Mesendoderm (in vitro differentiated cells): ENCODE measurements around the gene SERTM2.

Experiments used
- DNase-seq: peaks from one replicate; pipeline ENCODE4 v3.0.0; 2013
- H2AK5ac ChIP-seq: 2 replicates; pipeline ENCODE4 v1.6.1; 2013; ENCODE audit warnings: low read length, inconsistent platforms
- H2BK120ac ChIP-seq: 2 replicates; pipeline ENCODE4 v1.6.1; 2013; ENCODE audit warnings: low read depth, mild to moderate bottlenecking, low read length, moderate library complexity, mixed read lengths
- H2BK15ac ChIP-seq: replicated peaks from 2 replicates; pipeline ENCODE4 v1.6.1; 2013; ENCODE audit warnings: low read depth, mild to moderate bottlenecking, moderate library complexity
- H2BK5ac ChIP-seq: 2 replicates; pipeline ENCODE4 v1.6.1; 2013; ENCODE audit warnings: low read length, inconsistent platforms
- H3K18ac ChIP-seq: 2 replicates; pipeline ENCODE4 v1.6.1; 2013; ENCODE audit warnings: mild to moderate bottlenecking, low read length, mixed read lengths
- H3K23ac ChIP-seq: one replicate; pipeline ENCODE4 v1.6.1; 2013; ENCODE audit warnings: low read length
- H3K27ac ChIP-seq: 2 replicates; pipeline ENCODE4 v1.5.1; 2013; ENCODE audit warnings: low read depth, mild to moderate bottlenecking, inconsistent platforms, low read length, moderate library complexity
- H3K27me3 ChIP-seq: 2 replicates; pipeline ENCODE4 v1.6.1; 2013; ENCODE audit warnings: low read length, control low read depth, mild to moderate bottlenecking, inconsistent platforms; ENCODE audit not compliant: insufficient read depth, poor library complexity
- H3K36me3 ChIP-seq: 2 replicates; pipeline ENCODE4 v1.6.1; 2013; ENCODE audit warnings: low read length, inconsistent platforms; ENCODE audit not compliant: control insufficient read depth, insufficient read depth
- H3K4ac ChIP-seq: one replicate; pipeline ENCODE4 v1.6.1; 2013; ENCODE audit warnings: low read depth, mild to moderate bottlenecking, low read length, moderate library complexity
- H3K4me1 ChIP-seq: 2 replicates; pipeline ENCODE4 v1.6.1; 2013; ENCODE audit warnings: low read depth, low read length, inconsistent platforms; ENCODE audit not compliant: control insufficient read depth
- H3K4me2 ChIP-seq: 2 replicates; pipeline ENCODE4 v1.6.1; 2013; ENCODE audit warnings: low read length
- H3K4me3 ChIP-seq: 2 replicates; pipeline ENCODE4 v1.5.1; 2013; ENCODE audit warnings: mild to moderate bottlenecking, low read length
- H3K56ac ChIP-seq: one replicate; pipeline ENCODE4 v1.6.1; 2013; ENCODE audit warnings: low read length
- H3K79me1 ChIP-seq: 2 replicates; pipeline ENCODE4 v1.6.1; 2013; ENCODE audit warnings: low read length, inconsistent platforms
- H3K79me2 ChIP-seq: 2 replicates; pipeline ENCODE4 v1.6.1; 2013; ENCODE audit warnings: mild to moderate bottlenecking, low read length; ENCODE audit not compliant: control insufficient read depth, insufficient read depth
- H3K9ac ChIP-seq: 2 replicates; pipeline ENCODE4 v1.6.1; 2013; ENCODE audit warnings: low read length, inconsistent platforms
- H4K5ac ChIP-seq: one replicate; pipeline ENCODE4 v1.6.1; 2013; ENCODE audit warnings: low read length
- H4K8ac ChIP-seq: one replicate; pipeline ENCODE4 v1.6.1; 2013; ENCODE audit warnings: low read depth, mild to moderate bottlenecking, control low read depth, low read length, moderate library complexity
- whole genome bisulfite sequencing: extraction: QIAGEN DNeasy Blood & Tissue Kit; methylation state at CpG from one replicate; pipeline ENCODE4 v1.1.7; 2013; ENCODE audit warnings: low lambda C conversion rate, missing lambda C conversion rate; ENCODE audit not compliant: insufficient coverage; ENCODE audit errors: extremely low coverage; 5-methylcytosine and 5-hydroxymethylcytosine counted together

SERTM2 gene

DNA sequence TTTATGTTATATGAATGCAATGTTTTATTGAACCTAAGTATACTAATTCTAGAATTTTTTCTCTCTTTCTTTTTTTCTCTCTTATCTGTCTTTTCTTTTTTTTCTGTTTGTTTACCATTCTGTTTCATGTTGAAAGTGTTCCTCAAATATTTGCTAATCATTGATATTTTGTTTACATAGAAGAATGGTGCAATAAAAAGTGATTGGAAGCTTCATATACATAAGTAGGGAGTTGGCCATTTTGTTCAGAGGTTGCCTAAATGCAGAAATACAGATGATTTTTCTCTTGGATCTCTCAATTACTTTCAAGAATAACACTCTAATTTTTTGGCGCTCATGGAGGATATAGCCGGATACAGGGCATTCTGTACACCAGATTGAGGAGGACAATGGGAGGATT, 5.7 kb upstream of the SERTM2 start:
- no peak overlapping the region for H2AK5ac ChIP-seq
- H3K36me3 ChIP-seq = no peaks in the 10 kb centered on the region
- no CpG with 5 or more reads among the region's 2 CpGs for WGBS
- no peak overlapping the region for H3K23ac ChIP-seq
- H3K9ac ChIP-seq = no peak overlapping the region
- no peak overlapping the region for H3K4me3 ChIP-seq
- no peaks in the 10 kb centered on the region for H3K4me1 ChIP-seq
- H3K79me1 ChIP-seq = no peaks in the 10 kb centered on the region
- no peak overlapping the region for H3K27ac ChIP-seq
- H4K5ac ChIP-seq = no peak overlapping the region
- H2BK120ac ChIP-seq = no peak overlapping the region
- no peak overlapping the region for H2BK15ac ChIP-seq
- no peak overlapping the region for H3K18ac ChIP-seq
- no peak overlapping the region for H3K4me2 ChIP-seq
- H3K56ac ChIP-seq = no peak overlapping the region
- no peak overlapping the region for H3K4ac ChIP-seq
- no peaks in the 10 kb centered on the region for H3K79me2 ChIP-seq
- no peaks in the 10 kb centered on the region for H3K27me3 ChIP-seq
- no peak overlapping the region for H2BK5ac ChIP-seq
- H4K8ac ChIP-seq = no peak overlapping the region
- no peak for DNase-seq

DNA sequence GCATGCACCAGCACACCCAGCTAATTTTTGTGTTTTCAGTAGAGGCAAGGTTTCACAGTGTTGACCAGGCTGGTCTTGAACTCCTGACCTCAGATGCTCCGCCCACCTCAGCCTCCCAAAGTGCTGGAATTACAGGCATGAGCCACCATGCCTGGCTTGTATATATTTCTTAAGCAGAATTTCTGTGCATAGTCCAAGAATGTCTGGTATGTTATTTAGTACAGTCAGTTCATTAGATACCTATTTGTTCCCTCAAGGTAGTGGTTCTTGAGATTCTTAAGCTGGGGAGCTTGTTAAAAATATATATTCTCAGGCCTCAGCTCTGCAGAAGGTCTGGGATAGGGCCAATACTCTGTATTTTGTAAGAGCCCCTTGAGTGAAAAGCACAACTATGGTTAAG, 4.6 kb upstream of the SERTM2 start:
- Histone ChIP-seq H4K5ac (no peak overlapping the region), H2BK120ac (no peak overlapping the region), H2BK15ac (no peak overlapping the region), H3K36me3 (no peaks in the 10 kb centered on the region), H3K79me1 (no peaks in the 10 kb centered on the region), H3K4me3 (no peak overlapping the region), H3K4ac (no peak overlapping the region), H3K79me2 (no peaks in the 10 kb centered on the region), H3K18ac (no peak overlapping the region), H3K9ac (no peak overlapping the region), H3K4me2 (no peak overlapping the region), H3K4me1 (no peaks in the 10 kb centered on the region), H3K56ac (no peak overlapping the region), H2BK5ac (no peak overlapping the region), H3K23ac (no peak overlapping the region), H2AK5ac (no peak overlapping the region), H4K8ac (no peak overlapping the region), H3K27me3 (no peaks in the 10 kb centered on the region), H3K27ac (no peak overlapping the region)
- DNase-seq = no peak
- no CpG with 5 or more reads among the region's 1 CpG for whole genome bisulfite sequencing

DNA sequence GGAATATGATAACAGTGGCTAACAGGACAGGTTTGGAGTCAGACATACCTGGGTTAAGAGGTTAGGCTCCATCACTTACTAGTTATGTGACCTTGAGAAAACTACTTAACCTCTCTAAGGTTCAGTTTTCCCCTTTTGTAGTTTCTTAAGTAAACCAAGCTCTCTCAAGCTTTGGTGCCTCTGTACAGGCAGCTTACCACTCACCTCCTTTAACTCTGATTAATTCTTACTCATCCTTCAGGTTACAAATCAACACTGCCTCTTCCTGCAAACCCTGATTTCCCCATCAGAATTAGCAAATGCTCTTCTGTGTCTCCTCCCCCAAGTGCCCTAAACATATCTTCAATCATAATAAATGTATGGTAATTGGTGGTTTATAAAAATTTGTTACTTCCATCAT, 3.5 kb upstream of the SERTM2 start:
- H3K56ac ChIP-seq = no peak overlapping the region

DNA sequence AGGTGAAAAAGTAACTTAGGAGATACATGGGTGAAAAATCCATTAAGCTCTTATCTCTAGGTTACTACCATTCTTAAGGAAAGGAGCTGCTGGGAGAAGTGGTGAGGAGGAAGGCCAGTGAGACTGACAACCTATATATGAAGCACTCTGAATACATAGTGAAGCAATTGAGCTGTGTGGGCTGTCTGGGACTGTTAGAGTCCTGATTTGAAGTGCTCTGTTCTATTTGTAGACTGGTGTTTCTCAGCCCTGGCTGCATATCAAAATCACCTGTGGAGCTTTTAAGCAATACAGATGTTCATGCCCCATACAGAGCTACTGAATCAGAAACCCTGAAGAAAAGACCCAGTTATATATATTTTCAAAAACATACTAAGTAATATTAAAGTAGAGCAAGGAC, 3.9 kb downstream of the SERTM2 start:
- Histone ChIP-seq H3K23ac (no peak overlapping the region), H3K4me2 (no peak overlapping the region), H2BK5ac (no peak overlapping the region), H3K27ac (no peak overlapping the region), H3K79me1 (no peaks in the 10 kb centered on the region), H2AK5ac (no peak overlapping the region), H3K4me3 (no peak overlapping the region), H3K4me1 (no peaks in the 10 kb centered on the region), H3K36me3 (no peaks in the 10 kb centered on the region), H4K5ac (no peak overlapping the region), H2BK15ac (no peak overlapping the region), H3K79me2 (no peaks in the 10 kb centered on the region), H3K56ac (no peak overlapping the region), H3K18ac (no peak overlapping the region), H2BK120ac (no peak overlapping the region), H4K8ac (no peak overlapping the region), H3K27me3 (no peaks in the 10 kb centered on the region), H3K4ac (no peak overlapping the region), H3K9ac (no peak overlapping the region)
- no peak for DNase-seq

More for the DNA sequence above, 3.5 kb upstream of the SERTM2 start:
- Histone ChIP-seq H3K23ac (no peak overlapping the region), H2BK5ac (no peak overlapping the region), H3K4ac (no peak overlapping the region), H3K4me1 (no peaks in the 10 kb centered on the region), H2BK15ac (no peak overlapping the region), H3K36me3 (no peaks in the 10 kb centered on the region), H4K8ac (no peak overlapping the region), H3K4me2 (no peak overlapping the region), H3K9ac (no peak overlapping the region), H3K79me2 (no peaks in the 10 kb centered on the region), H4K5ac (no peak overlapping the region), H2BK120ac (no peak overlapping the region), H3K18ac (no peak overlapping the region), H3K27ac (no peak overlapping the region), H3K79me1 (no peaks in the 10 kb centered on the region), H2AK5ac (no peak overlapping the region), H3K27me3 (no peaks in the 10 kb centered on the region), H3K4me3 (no peak overlapping the region)
- no peak for DNase-seq

GRCh38 chrX:111518667-111519066, 7.2 kb downstream of the SERTM2 start:
- Histone ChIP-seq H3K27me3 (no peaks in the 10 kb centered on the region), H3K4ac (no peak overlapping the region), H3K18ac (no peak overlapping the region), H3K4me1 (no peaks in the 10 kb centered on the region), H3K79me2 (no peaks in the 10 kb centered on the region), H3K79me1 (no peaks in the 10 kb centered on the region), H4K8ac (no peak overlapping the region), H3K4me3 (no peak overlapping the region), H4K5ac (no peak overlapping the region), H2BK5ac (no peak overlapping the region), H3K9ac (no peak overlapping the region), H3K23ac (no peak overlapping the region), H3K27ac (no peak overlapping the region), H3K36me3 (no peaks in the 10 kb centered on the region), H3K4me2 (no peak overlapping the region), H3K56ac (no peak overlapping the region), H2AK5ac (no peak overlapping the region), H2BK15ac (no peak overlapping the region), H2BK120ac (no peak overlapping the region)
- WGBS = no CpG with 5 or more reads among the region's 5 CpGs
- DNase-seq = no peak

DNA sequence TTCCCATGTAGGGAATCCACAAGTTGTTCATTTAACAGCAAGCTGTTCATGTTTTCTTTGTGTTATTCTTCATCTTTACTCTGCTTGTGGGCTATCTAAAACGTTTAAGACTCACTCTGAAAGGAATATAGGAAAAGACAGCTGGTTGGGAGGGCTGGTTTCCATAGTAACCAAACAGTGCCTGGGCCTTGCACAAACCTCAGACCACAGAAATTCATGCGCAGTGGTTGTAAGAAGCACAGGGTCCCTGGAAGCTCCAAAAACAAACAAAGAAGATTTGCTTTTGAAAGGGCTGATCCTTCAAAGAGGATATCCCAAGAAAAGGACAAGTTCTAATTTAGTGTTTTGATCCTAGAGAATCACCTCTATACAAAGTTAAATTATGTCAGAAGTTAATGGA, 7.8 kb downstream of the SERTM2 start:
- no peak overlapping the region for H2BK15ac ChIP-seq
- DNase-seq = peak; percentile 49
- no peak overlapping the region for H3K4ac ChIP-seq
- no peak overlapping the region for H3K4me3 ChIP-seq
- no peaks in the 10 kb centered on the region for H3K79me1 ChIP-seq
- no peak overlapping the region for H4K5ac ChIP-seq
- no peak overlapping the region for H3K18ac ChIP-seq
- no peak overlapping the region for H3K4me2 ChIP-seq
- no peak overlapping the region for H2BK120ac ChIP-seq
- WGBS = no CpG with 5 or more reads among the region's 2 CpGs
- H3K27ac ChIP-seq = no peak overlapping the region
- no peak overlapping the region for H3K23ac ChIP-seq
- no peak overlapping the region for H4K8ac ChIP-seq
- no peaks in the 10 kb centered on the region for H3K27me3 ChIP-seq
- no peaks in the 10 kb centered on the region for H3K36me3 ChIP-seq
- no peak overlapping the region for H3K9ac ChIP-seq
- H3K56ac ChIP-seq = no peak overlapping the region
- H2BK5ac ChIP-seq = no peak overlapping the region
- no peaks in the 10 kb centered on the region for H3K4me1 ChIP-seq
- H2AK5ac ChIP-seq = no peak overlapping the region
- no peaks in the 10 kb centered on the region for H3K79me2 ChIP-seq
